GM12892 (cell line): ENCODE data around the gene MRPL4.

ENCODE experiments used
- POLR2A ChIP-seq: IDR thresholded peaks from 2 replicates; pipeline ENCODE4 v1.6.1; 2011; ENCODE audit warnings: low read depth, low read length, control low read depth
- POLR2AphosphoS5 ChIP-seq: IDR thresholded peaks from 2 replicates; pipeline ENCODE4 v1.6.1; 2011; ENCODE audit warnings: low read depth, low read length, control low read depth
- TAF1 ChIP-seq: IDR thresholded peaks from 2 replicates; pipeline ENCODE4 v1.6.1; 2011; ENCODE audit warnings: low read depth, mild to moderate bottlenecking, control low read depth, low read length, borderline replicate concordance

- no peak for TF ChIP-seq POLR2AphosphoS5
- no peak for TF ChIP-seq POLR2A
- TF ChIP-seq TAF1, result no peak
These were observed 5.5 kb upstream of the MRPL4 start for GRCh38 chr19:10246511-10246910.
